ENCODE data around the gene HOXB1.
"Not testable (repeated sequence)": the region's sequence is repeated elsewhere in the genome, so short reads cannot be mapped to it uniquely, and the experiment has no call there.

Gene HOXB1

DNA sequence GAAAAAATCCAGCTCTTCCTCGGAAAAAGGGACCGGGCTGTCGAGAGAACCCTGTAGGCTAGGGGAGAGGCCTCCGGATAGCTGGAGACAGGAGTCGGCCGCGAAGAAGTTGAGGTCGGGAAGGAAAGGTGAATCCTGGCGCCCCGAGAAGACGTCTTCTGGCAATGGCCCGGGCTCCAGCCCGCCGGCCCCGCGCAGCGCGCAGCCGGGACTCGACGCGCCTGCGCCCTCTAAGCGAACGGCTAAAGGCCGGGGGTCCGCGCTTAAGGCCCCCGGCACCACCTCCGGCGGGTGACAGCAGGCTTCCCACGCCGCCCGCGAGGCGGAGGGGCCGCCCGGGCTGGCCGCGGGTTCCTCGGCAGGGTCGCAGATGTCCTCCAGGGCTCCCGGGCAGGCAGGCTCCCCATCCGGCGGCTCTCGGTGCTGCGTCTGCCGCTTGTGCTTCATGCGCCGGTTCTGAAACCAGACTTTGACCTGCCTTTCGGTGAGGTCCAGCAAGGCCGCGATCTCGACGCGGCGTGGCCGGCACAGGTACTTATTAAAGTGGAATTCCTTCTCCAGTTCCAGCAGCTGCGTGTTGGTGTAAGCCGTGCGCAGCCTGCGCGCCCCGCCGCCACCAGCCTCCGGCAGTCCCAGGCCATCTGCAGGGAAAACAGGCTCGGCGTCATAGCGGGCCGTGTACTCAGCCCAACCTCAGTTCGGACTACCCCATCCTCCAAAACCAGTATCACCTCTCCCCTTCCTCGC, 12.5 kb upstream of the HOXB1 start:
- no peak for DNase-seq (ENCODE audit: low read depth, low spot score)

GRCh38 chr17:48542698-48543106, 11.9 kb upstream of the HOXB1 start:
- no peak for DNase-seq (ENCODE audit: low read depth, low spot score)

GRCh38 chr17:48542114-48542656, 11.4 kb upstream of the HOXB1 start:
- DNase-seq (ENCODE audit: low read depth, low spot score), result no peak

DNA sequence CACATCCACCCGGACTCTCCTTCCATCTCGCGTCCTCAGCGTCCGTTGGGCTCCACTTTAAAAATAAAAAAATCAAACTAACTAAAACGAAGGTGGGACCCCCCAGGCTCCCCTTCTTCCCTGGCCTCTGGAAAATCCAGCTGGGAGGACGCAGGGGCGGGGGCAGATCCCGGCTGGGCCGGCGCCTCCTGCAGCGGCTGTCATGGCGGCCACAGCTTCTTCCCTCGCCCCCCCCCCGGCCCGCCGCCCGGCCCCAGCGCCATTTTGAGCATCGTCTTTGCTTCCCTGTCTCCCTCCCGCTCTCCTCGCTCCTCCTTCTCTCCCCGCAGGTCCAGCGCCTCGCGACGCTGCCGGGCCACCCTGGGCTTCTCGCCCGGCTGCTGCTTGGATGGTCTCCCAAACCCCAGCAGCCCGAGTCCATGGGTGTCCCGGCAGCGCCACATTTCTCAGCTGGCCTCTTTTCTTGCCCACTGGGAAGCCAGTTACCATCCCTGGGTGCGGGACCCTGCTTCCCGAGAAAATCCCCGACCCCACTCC, 10.8 kb upstream of the HOXB1 start:
- DNase-seq (ENCODE audit: low read depth, low spot score), result no peak

- no peak for DNase-seq (ENCODE audit: low read depth, low spot score)
These were observed 10.3 kb upstream of the HOXB1 start for GRCh38 chr17:48541036-48541576.

DNA sequence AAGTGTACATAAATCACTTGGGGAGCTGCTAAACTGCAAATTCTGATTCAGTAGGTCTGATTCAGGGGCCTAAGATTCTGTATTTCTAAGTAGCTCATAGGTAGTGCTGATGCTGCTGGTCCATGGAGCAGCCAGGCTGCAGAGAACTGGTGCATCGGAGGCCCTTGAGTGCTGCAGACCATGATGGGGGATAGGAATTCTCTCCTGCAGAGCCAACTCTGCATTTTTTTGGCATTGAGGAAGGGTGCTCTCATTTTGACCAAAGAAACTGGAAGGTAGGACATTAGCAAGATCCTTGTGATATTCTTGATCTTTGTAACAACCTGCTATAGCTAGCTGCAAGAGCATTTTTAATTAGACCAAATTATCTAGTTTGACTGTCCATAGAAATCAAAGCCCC, 9.4 kb upstream of the HOXB1 start:
- no peak for DNase-seq (ENCODE audit: low read depth, low spot score)

DNA sequence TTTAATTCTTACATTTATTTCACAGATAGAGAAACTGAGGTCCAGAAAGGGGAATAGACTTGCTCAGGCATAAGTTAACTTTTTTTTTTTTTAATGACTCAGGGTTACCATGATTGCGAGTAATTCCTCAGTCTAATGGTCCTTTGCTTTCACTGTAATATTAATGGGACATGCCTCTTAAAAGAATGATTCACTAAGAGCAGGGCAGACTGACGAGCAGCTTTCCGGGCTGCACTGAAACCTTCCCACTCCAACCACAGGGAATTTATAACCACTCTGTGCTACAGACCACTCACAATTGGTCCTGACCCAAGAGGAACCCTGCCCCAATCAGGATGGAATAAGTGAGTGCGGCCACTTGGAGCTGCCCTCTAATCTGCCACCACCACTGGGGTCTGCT, 8.4 kb upstream of the HOXB1 start:
- no peak for DNase-seq (ENCODE audit: low read depth, low spot score)

GRCh38 chr17:48537316-48537715, 6.5 kb upstream of the HOXB1 start:
- no peak for DNase-seq (ENCODE audit: low read depth, low spot score)

DNA sequence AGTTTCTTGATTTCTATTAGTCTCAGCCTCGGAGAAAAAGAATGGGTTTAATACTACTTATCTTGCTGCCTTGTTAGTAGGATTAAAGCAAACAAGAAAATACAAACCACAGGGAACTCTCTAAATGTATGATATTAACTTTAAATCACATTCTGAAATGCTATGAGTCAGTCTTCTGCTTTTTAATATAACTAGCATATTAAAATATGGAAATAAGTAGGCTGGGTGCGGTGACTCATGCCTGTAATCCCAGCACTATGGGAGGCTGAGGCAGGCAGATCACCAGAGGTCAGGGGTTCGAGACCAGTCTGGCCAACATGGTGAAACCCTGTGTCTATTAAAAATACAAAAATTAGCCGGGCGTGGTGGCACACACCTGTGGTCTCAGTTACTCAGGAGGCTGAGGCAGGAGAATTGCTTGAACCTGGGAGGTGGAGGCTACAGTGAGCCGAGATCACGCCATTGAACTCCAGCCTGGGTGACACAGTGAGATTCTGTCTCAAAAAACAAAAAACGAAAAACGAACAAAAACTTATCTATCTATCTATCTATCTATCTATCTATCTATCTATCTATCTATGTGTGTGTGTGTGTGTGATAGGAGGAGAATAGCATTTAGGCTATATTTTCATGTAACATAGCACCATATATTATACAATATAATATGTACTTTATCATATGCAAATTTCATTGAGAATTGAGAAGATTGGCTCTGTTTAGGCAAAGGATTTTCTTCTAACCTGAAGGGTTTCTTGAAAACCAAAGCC, 5.2 kb upstream of the HOXB1 start:
- not testable (repeated sequence) for DNase-seq (ENCODE audit: low read depth, low spot score)

DNA sequence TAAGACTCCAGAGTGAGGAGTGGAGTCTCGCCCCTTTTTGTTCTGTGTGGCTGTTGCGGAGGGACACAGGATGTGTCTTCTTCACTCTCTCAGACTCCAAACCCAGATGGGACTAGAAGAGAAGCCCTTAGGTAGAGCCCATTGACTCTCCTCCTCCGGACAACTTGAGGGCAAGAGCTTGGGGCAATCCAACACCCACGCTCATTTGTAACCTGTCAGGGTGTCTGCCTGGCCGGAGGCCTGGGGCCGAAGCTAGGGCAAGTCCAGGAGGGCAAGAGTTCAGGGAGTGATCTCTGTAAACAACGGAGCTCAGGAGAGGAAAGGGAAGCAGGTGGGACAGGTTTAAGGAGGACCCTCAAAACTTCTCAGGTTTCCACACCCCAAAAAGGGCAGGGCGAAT, 1.4 kb upstream of the HOXB1 start:
- DNase-seq (ENCODE audit: low read depth, low spot score), result no peak

DNA sequence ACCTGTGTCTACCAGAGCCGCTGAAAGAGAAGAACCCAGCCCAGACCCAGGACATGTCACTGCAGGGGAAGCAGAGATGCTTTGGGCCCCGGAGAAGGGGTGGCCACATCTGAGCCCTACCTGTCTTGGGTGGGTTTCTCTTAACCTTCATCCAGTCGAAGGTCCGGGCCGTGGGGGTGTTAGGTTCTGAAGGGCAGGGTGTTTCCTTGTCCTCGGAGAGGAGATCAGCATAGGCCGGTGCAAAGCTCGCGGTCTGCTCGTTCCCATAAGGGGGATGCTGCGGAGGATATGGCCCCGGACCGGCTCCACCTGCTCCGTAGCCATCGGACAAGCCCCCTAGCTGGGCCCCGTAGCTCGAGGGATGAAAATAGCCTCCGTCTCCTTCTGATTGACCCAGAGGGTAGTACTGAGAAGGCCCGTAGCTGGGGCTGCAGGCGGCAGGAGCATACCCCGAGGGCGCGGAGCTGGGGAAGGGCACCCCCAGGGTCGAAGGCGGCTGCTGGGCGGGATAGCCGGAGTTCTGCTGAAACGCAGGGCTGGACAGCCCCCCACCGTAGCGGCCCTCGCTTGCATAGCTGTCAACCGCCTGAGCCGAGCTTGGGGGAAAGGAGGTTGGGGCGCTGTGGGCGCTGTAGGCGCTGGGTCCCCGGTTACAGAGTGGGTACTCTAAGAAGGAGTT, 464 bp downstream of the HOXB1 start:
- no peak for DNase-seq (ENCODE audit: low read depth, low spot score)

DNA sequence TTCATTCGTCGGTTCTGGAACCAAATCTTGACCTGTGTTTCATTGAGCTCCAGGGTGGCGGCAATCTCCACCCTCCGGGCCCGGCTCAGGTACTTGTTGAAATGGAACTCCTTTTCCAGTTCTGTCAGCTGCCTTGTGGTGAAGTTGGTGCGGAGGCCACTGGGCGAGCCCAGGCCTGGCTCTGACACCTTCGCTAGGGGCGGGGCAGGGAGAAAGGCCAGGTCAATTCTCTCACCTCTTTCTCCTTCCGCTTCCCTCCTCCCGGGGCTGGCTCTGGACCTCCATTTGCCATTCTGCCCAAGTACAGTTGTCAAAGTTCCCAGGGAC, 1.2 kb downstream of the HOXB1 start:
- no peak for DNase-seq (ENCODE audit: low read depth, low spot score)

DNA sequence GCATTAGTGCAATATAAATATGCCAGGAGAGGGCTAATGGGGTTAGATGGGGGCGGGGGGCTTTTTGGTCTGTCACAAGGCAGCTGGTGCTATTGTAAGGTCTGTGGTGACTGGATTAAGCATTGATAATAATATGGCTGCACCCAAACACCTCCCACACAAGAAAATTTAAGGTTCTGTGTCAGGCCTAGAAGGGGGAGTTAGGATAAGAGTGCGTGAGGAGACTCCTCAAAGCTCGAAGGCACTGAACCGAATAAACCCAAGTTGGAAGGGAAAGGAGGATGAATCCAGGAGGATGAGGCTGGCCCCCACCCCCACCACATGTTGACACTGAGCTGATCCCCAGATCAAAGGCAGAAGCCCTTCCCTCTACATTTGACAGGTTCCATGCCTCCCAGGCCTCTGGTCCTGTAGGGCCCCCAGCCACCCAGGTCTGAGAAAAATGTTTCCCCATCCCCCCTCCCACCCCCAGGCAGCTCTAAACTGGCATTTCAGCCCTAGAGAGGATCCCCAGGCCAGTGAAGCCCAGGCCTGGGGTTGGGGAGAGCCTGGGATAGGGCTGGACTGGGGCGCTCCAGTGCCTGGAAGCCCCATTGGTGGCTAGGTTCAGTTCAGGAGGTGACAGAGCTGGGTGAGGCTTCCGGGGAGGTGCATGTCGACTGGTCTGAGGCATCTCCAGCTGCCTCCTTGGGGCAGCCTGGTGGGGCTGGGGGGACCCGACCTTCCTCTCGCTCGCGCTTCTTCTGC, 1.7 kb downstream of the HOXB1 start:
- no peak for DNase-seq (ENCODE audit: low read depth, low spot score)

GRCh38 chr17:48528153-48528935, 2.5 kb downstream of the HOXB1 start:
- DNase-seq (ENCODE audit: low read depth, low spot score), result no peak

- DNase-seq (ENCODE audit: low read depth, low spot score), result no peak
These were observed 3.3 kb downstream of the HOXB1 start for GRCh38 chr17:48527547-48527932.

- no peak for DNase-seq (ENCODE audit: low read depth, low spot score)
These were observed 3.9 kb downstream of the HOXB1 start for GRCh38 chr17:48526608-48527546.

DNA sequence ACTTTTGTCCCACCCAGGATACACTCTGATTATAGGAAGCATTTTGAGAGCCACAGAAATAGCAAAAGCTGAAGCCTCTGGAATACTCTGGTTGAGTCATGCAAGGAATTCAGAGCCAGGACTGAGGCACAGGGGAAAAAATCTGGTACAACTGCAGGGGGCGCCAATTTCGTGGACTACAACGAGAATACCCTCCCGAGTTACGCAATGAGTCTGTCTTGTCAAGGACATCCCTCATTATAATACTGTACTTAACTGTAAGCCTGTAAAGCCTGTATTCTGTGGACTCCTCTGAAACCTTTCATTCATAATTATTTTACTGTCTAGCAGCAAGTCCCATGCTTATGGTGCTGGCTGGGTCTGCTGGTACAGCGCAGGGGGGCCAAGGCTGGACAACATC, 7.8 kb downstream of the HOXB1 start:
- DNase-seq (ENCODE audit: low read depth, low spot score), result no peak

DNA sequence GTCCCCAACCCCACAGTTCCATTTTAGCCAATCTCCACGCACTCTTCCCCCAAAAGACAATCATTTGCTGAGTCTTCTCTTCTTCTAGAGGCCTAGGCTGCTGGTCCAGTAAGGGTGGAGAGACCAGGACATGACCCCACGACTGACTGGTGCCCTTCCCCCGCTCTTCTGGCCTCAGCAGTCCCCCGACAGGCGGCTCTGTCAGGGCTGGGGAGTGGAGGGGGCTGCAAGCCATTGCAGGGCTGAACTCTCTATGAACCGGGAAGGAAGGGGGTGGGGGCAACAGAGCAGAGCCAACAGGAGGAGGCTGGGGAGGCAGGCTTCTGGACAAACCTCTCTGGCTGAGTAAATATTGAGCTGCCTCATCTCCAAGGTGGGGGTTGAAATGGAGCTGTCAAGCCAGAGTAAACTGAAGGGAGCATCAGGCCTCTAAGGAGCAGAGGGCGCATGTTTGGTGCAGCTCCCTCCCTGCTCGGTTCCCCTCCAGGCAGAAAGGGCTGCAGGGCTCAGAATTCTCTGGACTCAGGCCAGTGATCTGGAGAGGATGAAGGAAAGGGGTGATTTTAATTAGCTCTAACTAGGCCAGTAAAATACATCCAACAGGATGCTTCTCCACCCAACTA, 8.7 kb downstream of the HOXB1 start:
- DNase-seq (ENCODE audit: low read depth, low spot score), result no peak

DNA sequence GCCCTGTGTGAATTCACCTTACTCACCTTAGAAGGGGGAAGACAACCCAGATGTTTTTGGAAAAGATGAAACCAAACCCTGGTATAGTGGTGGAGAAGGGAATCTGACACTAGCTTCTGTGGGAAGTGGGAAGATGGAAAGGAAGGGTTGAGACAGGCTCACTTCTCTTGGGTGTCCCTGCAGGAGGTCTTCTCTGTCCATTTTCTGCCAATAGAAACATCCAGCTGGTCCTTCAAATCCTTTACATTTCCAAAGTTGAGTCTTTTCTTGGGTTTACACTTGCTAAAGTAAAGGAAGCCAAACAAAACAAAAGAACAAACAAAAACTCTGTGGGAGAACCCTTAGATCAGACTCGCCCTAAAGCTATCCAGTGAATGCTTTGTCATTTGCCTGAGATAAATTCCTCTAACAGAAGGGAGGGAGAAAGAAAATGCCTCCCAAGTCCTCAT, 10.2 kb downstream of the HOXB1 start:
- DNase-seq (ENCODE audit: low read depth, low spot score), result no peak

All from iPS DF 19.7 (cell line).